HG02678 (cell line): ENCODE measurements around the gene ADAMTS2.

Experiments
- ATAC-seq: cut with Tn5 transposase; IDR thresholded peaks from one replicate; pipeline ENCODE4 v1.9.1; 2021; ENCODE audit warnings: mild to moderate bottlenecking, moderate library complexity; ENCODE audit not compliant: unreplicated experiment

Gene ADAMTS2

GRCh38 chr5:179152144-179152895, 192.9 kb downstream of the ADAMTS2 start:
- ATAC-seq, result no peak

- no peak for ATAC-seq
Measured at GRCh38 chr5:179151286-179152118, 193.8 kb downstream of the ADAMTS2 start.

GRCh38 chr5:179150011-179150410, 195.2 kb downstream of the ADAMTS2 start:
- ATAC-seq, result no peak

- no peak for ATAC-seq
Measured at GRCh38 chr5:179149278-179149677, 196.0 kb downstream of the ADAMTS2 start.

- ATAC-seq, result no peak
Measured at GRCh38 chr5:179148703-179149170, 196.5 kb downstream of the ADAMTS2 start.

DNA sequence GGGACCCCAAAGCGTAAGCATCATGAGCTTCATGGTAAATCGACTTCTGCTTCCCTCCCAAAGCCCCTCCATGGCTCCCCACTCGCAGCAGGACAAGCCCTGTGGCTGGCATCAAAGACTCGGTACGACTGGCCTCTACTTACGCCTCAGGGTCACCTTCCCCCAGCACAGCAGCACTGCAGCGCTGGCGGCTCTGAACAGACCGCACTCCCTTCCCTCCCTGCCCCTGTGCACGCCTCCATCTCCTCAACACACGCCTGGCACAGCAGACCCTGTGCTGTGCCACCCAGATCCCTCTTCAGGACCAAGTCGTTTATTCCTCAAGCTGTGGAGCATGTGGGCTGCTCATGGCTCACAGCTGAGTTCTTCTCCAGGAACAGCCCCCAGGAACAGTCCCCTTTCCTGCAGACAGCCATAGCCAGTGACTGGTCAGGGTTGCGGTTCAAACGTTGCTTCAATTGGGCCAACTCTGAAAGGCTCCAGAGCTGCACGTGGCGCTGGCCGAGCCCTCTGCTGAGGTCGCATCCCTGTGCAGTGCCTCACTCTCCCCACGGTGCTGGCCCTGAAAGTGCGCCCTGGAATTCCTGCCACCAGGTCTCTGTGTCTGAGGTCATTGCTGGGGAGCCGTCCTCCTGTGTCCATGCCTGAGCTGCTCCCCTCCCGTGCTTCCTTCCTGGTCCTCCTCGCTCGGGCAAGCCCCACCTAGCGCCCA, 197.1 kb downstream of the ADAMTS2 start:
- no peak for ATAC-seq

DNA sequence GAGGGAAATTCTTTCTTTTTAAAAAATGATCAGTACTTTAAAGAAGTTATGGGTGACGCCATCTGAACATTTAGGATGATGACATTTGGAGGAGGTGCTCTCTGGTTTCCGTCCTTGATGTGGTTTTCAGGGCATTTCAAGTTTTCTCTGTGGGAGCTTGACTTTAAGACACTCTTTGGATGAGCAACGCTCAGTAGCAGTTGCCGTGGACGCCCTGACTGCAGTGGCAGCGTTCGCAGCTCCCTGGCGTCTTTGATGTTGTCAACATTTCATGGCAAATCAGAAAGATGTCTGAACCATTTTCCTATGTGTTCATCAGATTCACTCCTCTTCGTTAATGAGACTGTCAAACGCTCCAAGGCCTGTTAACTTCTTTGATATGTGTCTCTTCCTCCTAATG, 199.0 kb downstream of the ADAMTS2 start:
- no peak for ATAC-seq

- no peak for ATAC-seq
Measured at GRCh38 chr5:179143446-179143845, 201.8 kb downstream of the ADAMTS2 start.

DNA sequence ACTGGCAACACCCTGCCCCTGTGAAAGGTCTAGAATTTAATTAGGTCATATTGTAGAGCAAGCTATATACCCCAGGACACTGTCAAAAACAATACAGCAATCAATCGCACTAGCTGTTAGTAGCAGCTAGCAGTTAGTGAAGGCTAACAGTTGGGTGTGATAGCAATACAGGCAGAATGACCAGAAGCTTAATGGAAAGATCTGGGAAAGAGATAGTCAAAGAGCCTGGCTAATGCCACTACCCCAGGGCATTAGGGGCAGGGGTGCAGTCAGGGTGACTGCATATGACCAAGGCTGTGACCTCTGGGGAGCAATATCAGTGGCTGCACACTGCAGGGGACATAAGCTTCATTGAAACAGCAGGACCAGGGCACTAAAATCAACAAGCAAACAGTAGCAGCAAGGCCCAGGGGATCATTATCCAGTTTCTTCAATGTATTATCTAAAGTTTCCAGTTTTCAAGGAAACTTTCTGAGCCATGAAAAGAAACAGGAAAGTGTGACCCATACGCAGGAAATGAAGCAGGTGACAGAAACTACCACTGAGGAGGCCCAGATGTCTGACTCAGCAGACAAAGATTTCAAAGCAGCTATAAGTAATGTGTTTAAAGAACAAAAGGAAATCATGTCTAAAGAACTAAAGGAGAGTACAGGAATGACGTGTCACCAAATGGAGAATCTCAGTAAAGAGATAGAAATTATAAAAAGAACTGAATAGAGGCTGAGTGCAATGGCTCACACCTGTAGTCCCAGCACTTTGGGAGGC, 202.6 kb downstream of the ADAMTS2 start:
- ATAC-seq, result no peak

DNA sequence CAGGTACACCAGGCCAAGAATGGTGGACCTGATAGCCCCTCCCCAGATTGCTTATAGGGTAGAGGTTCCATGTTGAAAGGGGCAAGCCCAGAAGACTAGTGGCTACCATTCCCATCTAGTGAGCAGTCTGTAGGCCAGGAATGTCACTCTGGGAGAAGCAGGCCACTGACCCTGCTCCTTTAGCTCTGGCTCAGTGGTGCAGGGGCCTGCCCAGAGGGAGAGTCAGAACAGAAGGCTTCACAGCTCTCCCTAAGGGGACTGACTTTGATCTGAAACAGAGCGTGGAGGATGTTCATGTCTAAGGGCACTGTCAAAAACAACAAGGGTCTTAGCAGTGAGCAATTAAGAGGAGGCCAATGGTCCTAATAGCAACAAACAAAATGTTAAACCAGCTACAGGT, 203.4 kb downstream of the ADAMTS2 start:
- no peak for ATAC-seq

DNA sequence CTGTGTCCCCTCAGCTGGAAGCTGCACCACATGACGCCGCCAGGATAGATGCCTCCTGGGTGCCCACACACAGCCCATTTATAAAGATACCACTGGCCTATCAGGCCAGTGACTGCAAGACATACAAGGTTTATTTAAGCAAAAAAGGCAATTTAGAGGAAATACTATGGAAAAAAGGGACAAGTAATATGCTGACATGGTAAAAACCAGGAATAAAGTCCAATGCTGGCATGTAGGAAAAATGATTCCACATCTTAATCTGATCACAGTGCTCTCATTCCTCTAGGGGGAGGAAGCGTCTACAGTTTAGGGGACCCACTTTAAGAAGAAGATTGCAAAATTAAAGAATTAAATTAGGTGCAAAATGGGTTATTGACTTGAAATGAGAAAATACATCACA, 205.0 kb downstream of the ADAMTS2 start:
- no peak for ATAC-seq

- no peak for ATAC-seq
Measured at GRCh38 chr5:179139936-179140235, 205.4 kb downstream of the ADAMTS2 start.

DNA sequence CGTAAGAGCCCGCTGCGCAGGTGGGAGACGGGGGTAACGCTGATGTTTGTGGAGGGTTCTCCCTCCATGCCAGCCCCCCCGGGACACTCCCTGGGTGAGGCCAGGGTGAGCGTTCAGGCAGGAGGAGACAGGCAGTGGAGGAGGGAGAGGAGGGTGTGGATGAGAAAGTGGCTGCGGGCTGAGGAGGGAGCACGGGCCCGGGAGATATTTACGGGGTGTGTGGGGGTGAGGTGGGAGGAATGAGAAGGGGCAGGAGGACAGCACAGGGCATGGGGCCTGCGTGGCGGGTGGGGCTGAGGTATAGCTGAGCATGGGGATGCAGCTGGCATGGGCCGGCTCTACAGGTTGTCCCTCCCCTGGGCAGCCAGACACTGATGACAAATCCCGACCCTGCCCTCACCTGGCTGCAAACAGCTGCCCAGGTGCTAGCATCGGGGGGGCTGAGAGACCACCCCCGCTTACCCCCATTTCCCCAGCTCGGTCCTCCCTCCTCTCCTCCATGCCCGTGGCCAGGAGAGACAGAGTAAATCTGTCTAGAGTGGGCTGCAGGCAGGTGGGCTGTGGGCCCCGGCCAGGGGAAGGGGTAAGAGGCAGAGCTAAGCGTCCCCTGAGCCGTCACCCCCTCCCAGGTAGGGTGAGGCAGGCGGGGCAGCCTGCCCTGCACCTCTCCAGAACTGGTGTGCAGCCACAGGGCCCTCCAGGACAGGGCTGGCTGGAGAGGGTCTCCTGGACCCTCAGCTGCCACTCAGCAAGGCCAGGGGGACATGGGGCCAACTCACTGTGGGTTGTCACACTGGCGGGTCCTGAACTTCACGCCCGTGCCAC, 205.9 kb downstream of the ADAMTS2 start:
- ATAC-seq, result no peak

- no peak for ATAC-seq
Measured at GRCh38 chr5:179138568-179138925, 206.7 kb downstream of the ADAMTS2 start.

DNA sequence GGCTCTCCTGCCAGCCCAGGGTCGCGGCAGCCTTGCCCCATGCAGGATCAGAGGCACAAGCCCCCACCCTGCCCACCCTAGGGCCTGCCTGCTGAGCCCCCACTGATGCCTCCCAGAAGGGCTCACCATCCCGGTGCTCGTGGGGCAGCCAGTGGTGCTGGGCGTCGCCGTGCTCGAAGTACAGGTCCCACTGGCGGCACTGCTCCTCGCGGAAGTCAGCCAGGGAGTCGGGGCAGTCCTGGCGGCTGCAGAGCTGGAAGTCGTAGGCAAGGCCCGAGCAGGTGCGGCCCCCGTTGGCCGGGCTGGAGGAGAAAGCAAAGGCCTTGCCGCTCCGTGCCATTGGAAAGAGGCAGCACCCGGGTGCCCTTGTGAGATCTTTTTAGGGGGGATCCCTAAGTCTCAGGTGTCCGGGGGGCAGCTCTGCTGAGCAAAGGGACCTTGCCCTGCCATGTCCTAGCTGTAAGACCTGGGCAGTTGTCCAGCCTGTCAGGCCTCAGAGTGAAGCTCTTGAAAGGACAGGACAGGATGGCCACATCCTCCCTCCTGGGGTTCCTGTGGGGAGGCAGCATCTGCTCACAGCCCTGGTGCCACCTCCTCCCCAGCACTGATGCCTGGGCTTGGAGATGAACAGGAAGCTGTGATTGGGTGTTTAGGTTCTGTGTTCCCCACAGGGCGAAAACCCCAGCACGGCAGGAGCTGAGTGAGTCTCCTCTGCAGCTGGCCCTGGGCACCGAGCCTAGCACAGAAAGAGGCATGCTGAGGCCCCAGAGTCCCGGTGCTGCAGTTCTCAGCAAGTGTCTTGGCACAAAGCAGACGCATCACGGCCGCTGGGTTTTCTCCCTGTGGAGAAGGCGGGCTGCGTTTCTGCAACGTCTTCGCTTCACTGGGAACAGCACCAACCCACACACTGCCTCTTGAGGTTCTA, 207.4 kb downstream of the ADAMTS2 start:
- no peak for ATAC-seq

DNA sequence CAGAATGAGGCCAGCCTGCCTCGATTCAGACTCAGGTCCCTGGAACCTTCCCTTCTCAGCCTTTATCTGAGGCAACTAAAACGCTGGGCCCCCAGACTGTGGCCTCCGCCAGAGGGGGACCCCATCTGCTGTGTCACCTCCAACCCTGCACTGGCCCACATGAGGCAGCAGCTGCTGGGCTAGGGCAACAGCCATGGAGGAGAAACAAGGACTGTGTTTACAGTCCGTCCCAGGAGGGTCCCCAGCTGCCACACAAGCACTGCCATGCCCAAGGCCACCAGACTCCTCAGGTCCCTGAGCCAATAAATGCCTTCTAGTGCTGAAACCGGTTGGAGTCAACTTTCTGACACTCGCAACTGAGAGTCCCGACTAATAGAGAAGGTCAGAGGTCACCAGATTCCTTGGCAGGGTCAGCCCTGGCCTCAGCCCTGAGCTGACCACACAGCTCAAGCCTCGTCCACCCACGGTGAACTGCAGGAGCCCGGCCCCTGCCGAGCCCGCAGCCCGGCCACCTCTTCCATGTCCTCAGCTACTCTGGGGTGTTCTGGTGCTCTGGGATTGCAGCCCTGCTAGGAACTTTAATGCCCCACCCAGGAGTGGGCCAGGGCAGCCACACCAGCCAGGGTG, 208.1 kb downstream of the ADAMTS2 start:
- no peak for ATAC-seq

GRCh38 chr5:179135441-179136215, 209.6 kb downstream of the ADAMTS2 start:
- no peak for ATAC-seq

DNA sequence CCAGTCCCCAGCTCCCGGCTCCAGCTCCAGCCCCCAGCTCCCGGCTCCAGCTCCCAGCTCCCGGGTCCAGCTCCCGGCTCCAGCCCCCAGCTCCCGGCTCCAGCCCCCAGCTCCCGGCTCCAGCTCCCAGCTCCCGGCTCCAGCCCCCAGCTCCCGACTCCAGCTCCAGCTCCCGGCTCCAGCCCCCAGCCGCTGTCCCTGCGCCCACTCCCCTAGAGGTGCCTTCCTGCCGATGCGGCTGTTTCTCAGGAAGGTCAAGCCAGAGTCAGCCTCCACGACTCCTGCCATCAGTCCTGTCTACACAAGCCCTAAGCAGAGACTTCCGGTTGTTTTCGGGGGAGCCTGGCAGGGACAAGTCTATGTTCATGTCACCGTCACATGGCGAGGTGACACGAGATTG, 210.3 kb downstream of the ADAMTS2 start:
- no peak for ATAC-seq
